H54 (cell line): Measurements from ENCODE around the gene TAF1D.

Experiments
- DNase-seq: peaks from one replicate; pipeline ENCODE4 v3.0.0; 2011; ENCODE audit warnings: low spot score, mixed read lengths; ENCODE audit not compliant: insufficient read length
- FAIRE-seq: peaks from 3 replicates; lab custom pipeline; 2011; peaks lifted over from hg19 to GRCh38; lab: Jason Lieb, UNC
- POLR2A ChIP-seq: IDR thresholded peaks from 2 replicates; pipeline ENCODE4 v1.6.1; 2011; ENCODE audit warnings: low read depth, mild to moderate bottlenecking, low read length

TAF1D gene

DNA sequence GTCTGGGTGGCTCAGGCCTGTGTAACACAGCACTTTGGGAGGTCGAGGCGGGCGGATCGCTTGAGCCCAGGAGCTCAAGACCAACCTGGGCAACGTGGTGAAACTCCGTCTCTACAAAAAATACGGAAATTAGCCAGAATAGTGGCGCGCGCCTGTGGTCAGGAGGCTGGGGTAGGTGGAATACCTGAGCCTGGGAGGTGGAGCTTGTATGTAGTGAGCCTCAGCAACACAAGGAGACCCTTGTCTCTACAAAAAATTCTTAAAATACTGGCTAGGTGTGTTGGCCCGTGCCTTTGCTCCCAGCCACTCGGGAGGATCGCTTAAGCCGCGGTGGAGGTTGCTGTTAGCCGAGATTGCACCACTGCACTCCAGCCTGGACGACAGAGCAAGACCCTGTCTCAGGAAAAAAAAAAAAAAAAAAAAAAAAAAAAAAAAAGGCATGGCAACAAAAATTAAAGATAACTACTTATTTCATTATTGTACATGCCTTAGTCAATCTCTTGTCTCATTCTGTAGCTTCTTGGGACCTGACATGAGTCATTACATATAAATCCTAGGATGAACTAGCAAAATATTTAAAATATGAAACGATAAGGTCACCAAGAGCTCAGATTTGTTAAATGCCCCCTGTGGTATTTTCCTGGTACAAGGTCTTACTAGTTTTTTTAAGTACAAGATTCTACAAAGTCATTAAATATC, 1.1 kb downstream of the TAF1D start:
- no peak for FAIRE-seq

DNA sequence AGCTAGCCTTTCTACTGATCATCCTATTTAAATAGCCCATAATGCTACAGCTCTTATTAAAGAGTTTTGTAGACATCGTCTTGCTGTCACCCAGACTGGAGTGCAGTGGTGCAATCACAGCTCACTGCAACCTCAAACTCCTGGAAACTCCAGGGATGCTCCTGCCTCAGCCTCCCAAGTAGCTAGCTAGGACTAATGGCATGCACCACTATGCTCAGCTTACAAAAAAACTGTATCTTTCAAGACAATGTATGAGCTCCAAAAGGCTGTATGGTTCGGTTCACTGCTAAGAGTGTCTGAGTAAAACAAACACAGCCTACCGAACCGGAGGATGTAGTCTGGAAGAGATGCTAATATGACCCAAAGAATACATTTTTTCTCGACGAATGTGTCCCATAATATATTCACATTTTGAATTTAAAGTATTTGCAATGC, 2.6 kb downstream of the TAF1D start:
- no peak for DNase-seq
- FAIRE-seq: no peak
- TF ChIP-seq POLR2A: no peak

More for the DNA sequence above, 1.1 kb downstream of the TAF1D start:
- TF ChIP-seq POLR2A: no peak
- DNase-seq: peak; percentile 5

DNA sequence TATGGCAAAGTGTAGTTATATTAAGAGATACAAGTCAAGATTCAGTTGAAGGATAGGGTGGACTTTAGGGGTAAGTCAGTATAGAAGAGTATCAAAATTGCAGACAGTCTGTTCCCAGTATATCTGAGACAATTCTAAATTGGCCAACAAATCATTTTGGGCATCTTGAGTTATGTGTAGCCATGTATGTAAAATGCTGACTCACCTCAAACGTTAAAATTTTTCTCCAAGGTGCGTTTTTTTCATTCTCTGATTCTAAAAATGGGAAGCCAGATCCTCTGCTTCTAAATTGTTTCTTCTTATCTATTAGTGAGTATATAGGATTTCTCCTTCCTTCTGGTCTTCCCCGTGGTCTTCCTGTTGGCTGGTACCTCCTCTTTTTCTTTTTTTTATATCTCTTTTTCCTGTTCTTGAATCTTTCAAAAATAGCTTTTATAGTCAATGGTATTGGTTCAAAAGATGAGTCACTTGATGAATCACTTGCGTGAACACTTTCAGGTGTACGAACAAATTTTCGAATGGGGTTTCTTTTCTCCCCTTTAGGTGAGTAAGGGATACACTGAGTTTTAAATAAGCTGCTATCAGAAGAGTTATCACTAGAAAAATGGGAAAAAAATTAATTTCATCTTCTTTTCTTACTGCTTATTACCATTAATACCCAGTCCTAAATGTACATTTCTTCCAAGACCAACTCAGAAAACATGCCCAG, 3.2 kb downstream of the TAF1D start:
- FAIRE-seq (no peak), DNase-seq (no peak)
- TF ChIP-seq POLR2A: no peak

DNA sequence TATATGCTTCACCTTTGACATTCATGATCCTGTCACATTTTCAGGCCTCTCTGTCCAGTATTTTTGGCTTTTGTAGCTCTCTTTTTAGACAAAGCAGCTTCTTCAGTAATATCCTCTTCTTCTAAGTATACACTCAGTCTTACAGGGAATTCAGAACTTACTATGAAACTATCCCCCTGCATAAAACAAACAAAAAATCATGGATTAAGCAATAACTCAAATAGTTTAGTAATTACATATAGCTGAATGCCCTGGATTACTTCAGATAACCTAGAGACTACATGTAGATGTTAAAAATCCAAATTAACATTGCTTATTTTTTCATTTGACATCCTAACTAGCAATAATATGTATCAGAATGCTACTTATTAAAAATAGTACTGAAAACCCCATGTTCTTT, 5.2 kb downstream of the TAF1D start:
- DNase-seq: no peak
- no peak for FAIRE-seq
- no peak for TF ChIP-seq POLR2A

DNA sequence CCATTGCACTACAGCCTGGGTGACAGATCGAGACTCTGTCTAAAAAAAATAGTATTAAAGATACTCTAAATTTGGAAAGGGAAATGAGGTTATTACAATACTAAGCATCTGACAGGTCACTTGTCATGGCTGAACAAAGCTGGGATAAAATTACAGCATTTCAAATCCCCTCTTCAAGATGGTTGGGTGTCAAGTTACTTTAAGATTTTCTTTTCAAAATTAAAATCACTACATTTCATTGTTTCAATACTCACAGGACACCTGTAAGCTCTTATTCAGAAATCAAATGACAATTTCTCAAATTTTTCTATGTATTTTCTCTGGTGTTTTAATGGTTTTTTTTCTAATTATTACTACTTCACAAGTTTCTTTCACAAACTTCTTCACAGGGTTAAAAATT, 5.7 kb downstream of the TAF1D start:
- no peak for TF ChIP-seq POLR2A
- no peak for FAIRE-seq
- DNase-seq: no peak

DNA sequence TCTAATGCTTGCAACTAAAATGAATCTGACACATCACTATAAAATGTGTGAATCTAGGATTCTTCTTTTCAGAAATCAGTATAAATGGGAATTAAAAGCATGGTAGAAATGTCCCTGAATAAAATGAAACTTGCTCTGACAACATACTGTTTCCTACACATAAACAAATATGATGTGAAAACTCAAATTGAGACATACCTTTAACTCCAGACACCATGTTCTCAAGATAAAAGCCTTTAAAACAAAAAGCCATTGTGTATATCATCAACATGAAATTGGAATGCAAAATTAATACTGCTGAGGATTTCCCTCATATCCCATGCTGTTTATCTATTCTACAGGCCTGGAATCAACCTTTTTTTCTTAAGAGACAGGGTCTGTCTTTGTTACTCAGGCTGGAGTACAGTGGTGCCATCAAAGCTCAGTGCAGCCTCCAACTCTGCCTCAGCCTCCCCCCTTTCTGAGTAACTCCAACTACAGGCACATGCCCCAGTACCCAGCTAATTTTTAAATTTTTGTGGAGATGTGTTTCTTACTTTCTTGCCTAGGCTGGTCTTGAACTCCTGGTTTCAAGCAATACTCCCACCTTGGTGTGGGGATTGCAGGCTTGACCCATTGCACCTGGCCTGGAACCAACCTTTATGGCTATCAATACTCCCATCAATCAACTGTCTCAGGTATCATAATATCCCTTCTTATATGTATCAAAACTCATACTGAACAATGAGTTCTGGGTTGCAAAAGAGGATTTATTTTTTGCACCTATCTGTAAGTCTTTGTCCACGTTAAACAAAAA, 6.7 kb downstream of the TAF1D start:
- FAIRE-seq (no peak), DNase-seq (no peak)
- no peak for TF ChIP-seq POLR2A

DNA sequence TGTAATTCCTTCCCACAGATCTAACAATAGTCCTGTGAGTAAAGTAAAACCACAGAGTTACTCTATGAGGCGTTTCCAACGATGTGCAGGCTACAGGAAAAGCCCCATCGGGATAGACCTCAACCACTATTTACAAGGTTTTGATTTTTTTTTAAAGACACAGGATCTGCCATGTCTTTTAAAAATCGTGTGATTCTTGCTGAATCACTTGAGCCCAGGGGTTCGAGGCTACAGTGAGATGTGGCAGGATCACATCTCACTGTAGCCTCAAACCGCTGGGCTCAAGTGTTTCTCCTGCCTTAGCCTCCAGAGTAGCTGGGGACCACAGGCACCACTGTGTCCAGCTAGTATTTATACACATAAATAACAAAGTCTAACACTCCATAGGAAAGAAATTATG, 7.8 kb downstream of the TAF1D start:
- FAIRE-seq: no peak
- TF ChIP-seq POLR2A: no peak
- DNase-seq: no peak

DNA sequence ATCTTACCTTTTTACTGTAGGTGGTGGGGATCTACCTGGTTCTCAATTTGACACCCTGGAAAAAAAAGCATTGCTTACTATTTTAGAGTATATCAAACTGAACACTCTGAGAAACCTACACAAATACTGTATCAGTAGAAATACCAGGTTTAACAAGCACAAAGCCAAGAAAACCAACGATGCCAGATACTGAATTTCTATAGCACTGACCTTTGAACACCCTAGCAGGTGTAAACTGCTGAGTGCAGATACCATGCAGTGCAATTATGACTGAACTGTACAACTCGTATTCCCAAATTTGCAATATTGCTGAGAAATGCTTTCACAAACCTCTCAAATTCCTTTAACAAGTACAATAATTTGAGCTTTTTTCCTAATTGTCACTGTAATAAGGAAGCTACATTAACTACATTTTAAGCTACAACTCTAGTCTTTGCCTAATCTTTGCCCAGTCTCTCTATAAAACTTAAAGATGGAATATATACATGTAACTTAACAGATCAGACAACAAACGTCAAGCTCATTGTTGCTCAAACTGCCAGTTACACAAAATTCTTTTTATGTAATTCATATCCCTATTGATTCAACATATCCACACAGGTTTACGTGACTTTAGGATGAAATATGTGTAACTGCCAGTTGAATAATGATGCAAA, 8.9 kb downstream of the TAF1D start:
- no peak for TF ChIP-seq POLR2A
- DNase-seq (no peak), FAIRE-seq (no peak)

DNA sequence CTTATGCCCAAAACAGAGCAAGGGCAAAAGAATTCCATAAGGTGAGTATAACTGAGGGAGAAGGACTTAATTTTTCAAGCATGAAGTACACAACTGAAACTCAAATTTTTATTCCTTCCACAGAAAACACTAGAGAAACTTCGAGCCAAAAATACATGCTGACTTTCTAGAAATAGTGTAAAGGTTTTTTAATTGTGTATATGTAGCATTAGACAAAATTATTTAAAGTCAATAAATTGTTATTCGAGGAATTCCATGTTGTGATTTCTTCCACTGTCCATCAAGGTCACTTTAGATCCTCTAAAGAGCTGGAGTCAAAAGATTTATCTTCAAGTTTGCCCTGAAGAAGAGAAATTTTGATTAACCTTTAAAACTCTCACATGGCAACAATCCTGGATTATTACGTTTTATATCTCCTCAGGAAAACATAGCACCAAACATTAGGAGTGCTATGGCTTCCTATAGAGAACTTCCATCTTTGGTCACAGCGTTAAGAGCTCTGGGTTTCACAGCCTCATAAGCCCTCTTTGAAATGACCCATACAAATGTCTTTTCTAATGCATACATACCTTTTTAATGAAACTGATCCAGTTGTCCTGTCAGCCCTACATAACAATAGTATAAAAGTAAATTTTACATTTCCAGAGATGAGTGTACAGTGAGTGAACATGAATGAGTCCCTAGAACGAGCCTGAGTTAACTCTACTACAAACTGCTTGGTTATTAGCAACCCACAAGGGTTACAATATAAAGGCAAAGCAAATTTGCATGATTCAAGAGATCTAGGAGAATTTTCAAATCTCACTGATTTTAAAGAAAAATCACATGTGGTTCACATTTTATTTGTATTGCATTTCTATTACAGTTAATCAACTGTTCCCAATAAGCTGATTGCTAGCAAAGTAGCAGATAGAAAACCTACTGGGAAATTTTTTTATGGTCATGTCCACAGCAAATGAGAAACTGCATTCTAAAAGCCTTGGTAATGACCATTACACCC, 10.9 kb downstream of the TAF1D start:
- no peak for DNase-seq
- TF ChIP-seq POLR2A: no peak
- no peak for FAIRE-seq

DNA sequence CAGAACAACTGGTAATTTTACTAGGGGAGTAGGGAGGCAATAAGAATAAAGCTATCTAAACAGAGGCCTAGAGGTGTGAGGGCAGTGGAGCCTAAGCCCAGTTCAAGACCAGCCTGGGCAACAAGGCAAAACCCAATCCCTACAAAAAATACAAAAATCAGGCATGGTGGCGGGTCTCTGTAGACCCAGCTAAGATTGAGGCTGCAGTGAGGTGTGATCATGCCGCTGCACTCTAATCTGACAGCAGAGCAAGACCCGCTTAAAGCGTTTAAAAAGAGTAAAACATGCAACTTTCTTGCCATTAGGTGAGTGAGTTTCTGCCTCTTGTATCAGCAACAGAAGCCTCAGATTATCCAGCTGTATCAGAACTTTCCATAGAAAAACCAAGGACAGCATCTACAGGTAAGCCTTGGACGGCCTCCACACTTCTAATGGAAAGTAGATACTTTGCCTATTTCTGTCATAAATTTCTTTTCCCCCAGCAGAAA, 12.1 kb downstream of the TAF1D start:
- FAIRE-seq (no peak), DNase-seq (no peak)
- TF ChIP-seq POLR2A: no peak

DNA sequence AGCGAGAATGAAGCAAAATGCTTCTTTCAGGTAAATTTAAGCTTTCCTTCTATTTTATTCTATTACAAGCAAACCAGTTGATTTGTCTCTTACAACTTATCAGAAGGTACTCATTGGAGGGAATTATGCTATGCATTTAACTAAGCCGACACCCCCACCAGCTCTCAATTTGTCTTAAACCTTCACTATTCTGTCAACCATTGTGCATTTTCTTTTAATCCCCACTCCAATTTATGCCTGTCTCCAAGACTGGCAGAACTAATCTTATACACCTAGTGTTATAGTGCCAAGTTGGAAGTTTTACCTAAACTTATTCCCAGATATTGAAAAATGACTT, 12.5 kb downstream of the TAF1D start:
- no peak for DNase-seq
- no peak for TF ChIP-seq POLR2A
- FAIRE-seq: no peak

DNA sequence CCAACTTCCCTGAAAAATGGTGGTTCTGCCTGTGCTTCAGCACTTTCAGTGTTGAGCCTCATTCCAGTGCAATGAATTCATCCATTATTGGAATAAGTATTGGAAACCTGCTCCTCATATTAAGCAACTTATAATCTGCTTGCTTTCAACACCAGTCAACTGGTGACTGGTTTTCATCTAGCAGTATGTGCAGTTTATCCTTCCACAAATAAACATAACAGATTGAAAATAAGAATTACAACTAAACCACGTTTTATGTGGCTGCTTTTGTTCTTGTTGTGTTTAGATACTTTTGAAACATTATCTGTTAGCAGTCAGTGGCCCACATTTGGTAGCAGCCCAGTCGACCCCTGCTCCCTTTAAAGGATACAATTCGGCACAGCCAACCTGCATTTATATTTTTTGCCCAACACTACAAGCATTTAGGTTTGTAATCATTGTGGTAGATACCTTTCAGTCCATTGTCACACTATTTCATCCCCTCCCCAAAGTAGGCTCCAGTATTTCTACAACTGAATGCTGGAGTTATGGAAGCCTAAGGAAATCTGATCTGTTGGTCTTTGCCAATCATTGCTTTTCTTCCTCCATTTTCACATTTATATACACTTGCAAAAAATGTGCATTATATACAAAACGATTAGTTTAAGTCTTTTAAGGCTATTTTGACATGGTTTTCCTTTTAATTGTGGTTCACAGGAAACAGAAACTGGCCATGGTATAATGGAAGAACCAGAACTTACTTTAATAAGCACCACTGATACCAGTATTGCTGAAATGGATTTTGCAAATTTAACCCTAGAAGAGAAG, 13.1 kb downstream of the TAF1D start:
- FAIRE-seq (no peak), DNase-seq (no peak)
- TF ChIP-seq POLR2A: no peak

DNA sequence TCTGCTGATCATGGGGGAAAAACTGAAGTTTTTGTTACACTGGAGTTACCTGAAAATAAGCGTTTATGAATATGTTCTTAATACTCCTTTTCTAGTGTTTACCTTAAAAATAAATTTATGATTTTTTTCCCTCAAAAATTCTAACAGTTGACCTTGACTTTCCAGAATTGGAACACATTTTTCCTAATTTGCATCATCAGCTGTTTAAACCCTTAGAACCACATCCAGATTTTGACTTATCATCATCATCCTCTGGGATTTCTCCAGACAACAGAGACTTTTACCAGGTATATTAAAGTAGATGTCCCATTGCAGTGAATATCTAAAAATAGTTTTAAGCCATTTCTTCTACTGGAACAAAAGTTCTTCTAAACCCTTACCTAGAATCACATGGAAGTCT, 17.2 kb downstream of the TAF1D start:
- no peak for FAIRE-seq

More for the DNA sequence above, 17.2 kb downstream of the TAF1D start:
- no peak for TF ChIP-seq POLR2A
- DNase-seq: no peak
